ENCODE results near the gene EIF4H.
"Not testable (repeated sequence)": the region's sequence is repeated elsewhere in the genome, so short reads cannot be mapped to it uniquely, and the experiment has no call there.

Gene EIF4H

DNA sequence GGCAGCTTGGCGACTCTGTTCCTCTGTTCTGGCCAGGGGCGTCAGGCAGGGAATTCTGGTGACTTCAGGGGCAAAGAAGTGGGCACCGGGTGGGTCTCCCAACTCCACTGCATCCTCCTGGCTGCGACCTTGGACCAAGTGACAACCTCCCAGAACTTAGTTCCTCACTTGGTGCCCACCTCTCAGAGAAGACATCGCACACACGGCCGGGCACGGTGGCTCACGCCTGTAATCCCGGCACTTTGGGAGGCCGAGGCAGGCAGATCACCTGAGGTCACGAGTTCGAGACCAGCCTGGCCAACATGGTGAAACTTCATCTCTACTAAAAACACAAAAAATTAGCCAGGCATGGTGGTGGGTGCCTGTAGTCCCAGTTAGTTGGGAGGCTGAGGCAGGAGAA lies 50.8 kb downstream of the EIF4H start:
- not testable (repeated sequence) for DNase-seq (ENCODE audit: low read depth in 2 of 2)

GRCh38 chr7:74225400-74225799 lies 51.2 kb downstream of the EIF4H start:
- DNase-seq (ENCODE audit: low read depth in 2 of 2): no peak

DNA sequence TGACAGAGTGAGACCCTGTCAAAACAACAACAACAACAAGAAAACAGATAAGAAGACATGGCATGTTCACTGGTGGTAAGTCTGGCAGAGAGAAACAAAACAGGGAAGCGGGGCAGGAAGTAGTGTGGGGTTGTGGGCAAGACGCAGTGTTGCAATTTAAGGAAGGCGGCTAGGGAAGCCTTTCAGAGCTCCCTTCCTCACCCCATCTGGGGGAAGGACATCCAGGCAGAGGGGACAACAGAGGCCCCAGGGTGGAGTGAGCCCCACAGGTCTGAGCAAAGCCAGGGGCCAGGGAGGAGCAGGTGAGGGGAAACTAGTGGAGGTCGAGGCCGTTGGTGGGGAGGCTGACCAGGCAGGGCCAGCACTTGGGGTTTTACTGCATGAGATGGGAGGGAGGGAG lies 52.5 kb downstream of the EIF4H start:
- DNase-seq (ENCODE audit: low read depth in 2 of 2): no peak

DNA sequence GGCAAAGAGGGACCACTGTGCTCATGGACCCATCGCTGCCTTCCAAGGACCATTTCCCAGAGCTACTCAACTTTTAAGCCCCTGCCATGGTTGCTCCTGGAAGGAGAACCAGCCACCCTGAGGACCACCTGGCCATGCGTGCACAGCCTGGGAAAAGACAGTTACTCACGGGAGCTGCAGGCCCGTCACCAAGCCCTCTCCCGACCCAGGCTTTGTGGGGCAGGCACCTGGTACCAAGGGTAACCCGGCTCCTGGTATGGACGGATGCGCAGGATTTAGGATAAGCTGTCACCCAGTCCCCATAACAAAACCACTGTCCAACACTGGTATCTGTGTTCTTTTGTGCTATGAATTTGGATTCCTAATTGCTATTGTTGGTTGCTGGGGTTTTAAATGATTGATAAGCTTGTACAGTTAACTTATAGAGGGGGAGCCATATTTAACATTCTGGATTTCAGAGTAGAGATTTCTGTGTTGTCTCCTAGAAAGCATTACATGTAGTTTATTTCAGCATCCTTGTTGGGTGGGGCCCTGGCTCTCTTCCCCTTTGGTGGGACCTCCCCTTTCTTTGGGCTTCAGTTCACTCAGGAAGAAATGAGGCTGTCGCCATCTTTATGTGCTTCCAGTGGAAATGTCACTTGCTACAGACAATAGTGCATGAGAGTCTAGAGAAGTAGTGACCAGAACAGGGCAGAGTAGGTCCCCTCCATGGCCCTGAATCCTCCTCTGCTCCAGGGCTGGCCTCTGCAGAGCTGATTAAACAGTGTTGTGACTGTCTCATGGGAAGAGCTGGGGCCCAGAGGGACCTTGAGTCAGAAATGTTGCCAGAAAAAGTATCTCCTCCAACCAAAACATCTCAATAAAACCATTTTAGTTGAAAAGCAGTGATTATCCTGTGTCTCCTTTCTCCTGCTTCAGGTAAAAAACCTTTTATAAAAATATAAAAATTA lies 55.1 kb downstream of the EIF4H start:
- DNase-seq (ENCODE audit: low read depth in 2 of 2): no peak

DNA sequence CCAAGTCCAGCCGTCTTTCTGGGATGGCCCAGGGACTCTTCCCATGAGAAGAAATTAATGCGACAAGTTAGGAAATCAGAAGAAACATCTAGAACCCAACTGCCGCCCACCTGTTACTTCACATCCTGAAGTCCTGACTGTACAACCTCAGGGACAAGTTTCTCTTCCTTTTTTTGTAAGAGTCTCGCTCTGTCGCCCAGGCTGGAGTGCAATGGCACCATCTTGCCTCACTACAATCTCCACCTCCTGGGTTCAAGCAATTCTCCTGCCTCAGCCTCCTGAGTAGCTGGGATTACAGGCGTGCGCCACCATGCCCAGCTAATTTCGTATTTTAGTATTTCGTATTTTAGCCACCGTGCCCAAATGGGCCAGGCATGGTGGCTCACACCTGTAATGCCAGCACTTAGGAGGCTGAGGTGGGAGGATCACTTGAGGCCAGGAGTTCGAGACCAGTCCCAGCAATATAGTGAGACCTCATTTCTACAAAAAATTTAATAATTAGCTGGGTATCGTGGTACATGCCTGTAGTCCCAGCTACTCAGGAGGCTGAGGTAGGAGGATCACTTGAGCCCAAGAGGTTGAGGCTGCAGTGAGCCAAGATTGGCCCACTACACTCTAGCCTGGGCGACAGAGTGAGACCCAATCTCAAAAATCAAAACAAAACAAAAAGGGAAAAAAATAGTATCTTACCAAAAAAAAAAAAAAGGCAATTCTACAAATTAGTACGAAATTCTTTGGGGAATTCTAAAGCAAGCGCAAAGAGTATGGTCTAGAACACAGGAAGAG lies 56.5 kb downstream of the EIF4H start:
- no peak for DNase-seq (ENCODE audit: low read depth in 2 of 2)

- no peak for DNase-seq (ENCODE audit: low read depth in 2 of 2)
Observed at GRCh38 chr7:74231232-74231590, 57.1 kb downstream of the EIF4H start.

GRCh38 chr7:74233655-74234285 lies 59.6 kb downstream of the EIF4H start:
- DNase-seq (ENCODE audit: low read depth in 2 of 2): no peak

- no peak for DNase-seq (ENCODE audit: low read depth in 2 of 2)
Observed at GRCh38 chr7:74235518-74236268, 61.5 kb downstream of the EIF4H start.

GRCh38 chr7:74236284-74236683 lies 62.1 kb downstream of the EIF4H start:
- no peak for DNase-seq (ENCODE audit: low read depth in 2 of 2)

- no peak for DNase-seq (ENCODE audit: low read depth in 2 of 2)
Observed at GRCh38 chr7:74240482-74240881, 66.3 kb downstream of the EIF4H start.

GRCh38 chr7:74242122-74242443 lies 67.9 kb downstream of the EIF4H start:
- DNase-seq (ENCODE audit: low read depth in 2 of 2): no peak

- no peak for DNase-seq (ENCODE audit: low read depth in 2 of 2)
Observed at GRCh38 chr7:74246497-74246896, 72.3 kb downstream of the EIF4H start.

Data from stimulated activated CD8-positive, alpha-beta memory T cell treated with anti-CD3 and anti-CD28 coated beads, Interleukin-2, amount 100 ng/mL, for 1 hour (primary cell).